HCT116 (cell line): ENCODE data around the gene FAT2. TPM values are rescaled to one million over a fixed set of nuclear protein-coding genes. Genes with fewer than 3 reads are reported as not detected.

Experiments
- ATAC-seq: fragments of 200-7000 bp; cut with Tn5 transposase; 2 replicates; pipeline ENCODE4 v1.9.1; 2020; ENCODE audit warnings: mild to moderate bottlenecking, moderate library complexity
- BruUV-seq: library from RNA; stranded (reverse); fragments of 400-500 nt; replicated peaks from 2 replicates; lab custom pipeline; 2021; lab: Mats Ljungman, UMichigan
- CTCF ChIA-PET: fragments of 300-600 bp; sonication (Branson Sonifier 250); formaldehyde crosslinking; loops from one replicate; lab custom pipeline; 2021; ENCODE audit warnings: antibody characterized with exemption; lab: Charles Lee
- POLR2A ChIA-PET: fragments of 300-600, 350-600 bp; sonication (Branson Sonifier 250); formaldehyde crosslinking; loops from one replicate; lab custom pipeline; 2021; ENCODE audit warnings: antibody characterized with exemption; lab: Charles Lee
- RAD21 ChIA-PET, 2 experiments: fragments of 300-600 bp; sonication (Branson Sonifier 250); formaldehyde crosslinking; loops; one replicate each; lab custom pipeline; 2023; ENCODE audit warnings: low total read pairs in 2 of 2; ENCODE audit not compliant: uncharacterized antibody in 2 of 2, unreplicated experiment in 2 of 2, low non-redundant PET in 1 of 2; lab: Charles Lee
- DNase-seq: peaks from one replicate; pipeline ENCODE4 v3.0.0-alpha.2; 2010; ENCODE audit warnings: low read depth, low spot score
- H2AFZ ChIP-seq: fragments of 200-600 bp; shearing (Covaris generic), sonication (generic); 2 replicates; pipeline ENCODE4 v1.6.1; 2017; ENCODE audit warnings: low read depth, mixed run types, mixed read lengths, antibody characterized with exemption, low read length; ENCODE audit not compliant: poor library complexity, severe bottlenecking
- H3K27ac ChIP-seq: 2 replicates; pipeline ENCODE4 v1.5.1; 2012; ENCODE audit warnings: low read depth, low read length
- H3K27me3 ChIP-seq: fragments of 200-600 bp; sonication (generic); 2 replicates; pipeline ENCODE4 v1.6.1; 2016; ENCODE audit warnings: mixed run types, low read length, mixed read lengths; ENCODE audit not compliant: insufficient read depth
- H3K36me3 ChIP-seq, 2 experiments: fragments of 200-500 bp in 1 of 2; fragments of 200-600 bp in 1 of 2; sonication (Bioruptor generic) in 1 of 2; sonication (generic) in 1 of 2; 2 replicates each; pipeline versions ENCODE4 v1.5.1 to v1.6.1; 2014 to 2016; ENCODE audit warnings: low read length in 2 of 2, inconsistent platforms in 1 of 2, mixed read lengths in 1 of 2, mixed run types in 1 of 2; ENCODE audit not compliant: insufficient read depth in 2 of 2, control insufficient read depth in 1 of 2
- H3K4me1 ChIP-seq, 2 experiments: fragments of 200-600 bp in 1 of 2; sonication (generic) in 1 of 2; 2 replicates each; pipeline versions ENCODE4 v1.5.1 to v1.6.1; 2012 to 2017; ENCODE audit warnings: low read length in 2 of 2, inconsistent platforms in 1 of 2, mild to moderate bottlenecking in 1 of 2, mixed read lengths in 1 of 2, mixed run types in 1 of 2, moderate library complexity in 1 of 2; ENCODE audit not compliant: insufficient read depth in 2 of 2, control insufficient read depth in 1 of 2
- H3K4me2 ChIP-seq: fragments of 200-600 bp; sonication (generic); 2 replicates; pipeline ENCODE4 v1.6.1; 2017; ENCODE audit warnings: mixed run types, low read length, mixed read lengths
- H3K4me3 ChIP-seq, 2 experiments: fragments of 200-600 bp in 1 of 2; sonication (generic) in 1 of 2; replicated peaks in 1 of 2; 2 replicates each; pipeline ENCODE4 v1.5.1; 2011 to 2016; ENCODE audit warnings: low read length in 2 of 2, control low read depth in 1 of 2, low read depth in 1 of 2, mild to moderate bottlenecking in 1 of 2, mixed read lengths in 1 of 2, mixed run types in 1 of 2
- H3K79me2 ChIP-seq: fragments of 200-600 bp; sonication (generic); 2 replicates; pipeline ENCODE4 v1.6.1; 2017; ENCODE audit warnings: mild to moderate bottlenecking, mixed run types, low read length, moderate library complexity, mixed read lengths; ENCODE audit not compliant: insufficient read depth
- H3K9ac ChIP-seq: fragments of 200-600 bp; sonication (generic); 2 replicates; pipeline ENCODE4 v1.6.1; 2016; ENCODE audit warnings: low read length, mixed read lengths
- H3K9me2 ChIP-seq: fragments of 200-600 bp; sonication (generic), shearing (Covaris generic); 2 replicates; pipeline ENCODE4 v1.6.1; 2017; ENCODE audit warnings: mixed run types, mild to moderate bottlenecking, moderate library complexity; ENCODE audit not compliant: insufficient read depth
- H3K9me3 ChIP-seq, 2 experiments: fragments of 200-500 bp in 1 of 2; fragments of 200-600 bp in 1 of 2; sonication (Bioruptor generic) in 1 of 2; sonication (generic) in 1 of 2; 2 replicates each; pipeline ENCODE4 v1.6.1; 2014 to 2017; ENCODE audit warnings: low read length in 2 of 2, mixed read lengths in 2 of 2, inconsistent platforms in 1 of 2, low read depth in 1 of 2, mild to moderate bottlenecking in 1 of 2, mixed run types in 1 of 2, moderate library complexity in 1 of 2; ENCODE audit not compliant: control insufficient read depth in 1 of 2, insufficient read depth in 1 of 2
- H4K20me1 ChIP-seq: fragments of 200-600 bp; sonication (generic), shearing (Covaris generic); 2 replicates; pipeline ENCODE4 v1.6.1; 2017; ENCODE audit warnings: mixed run types, mild to moderate bottlenecking, moderate library complexity; ENCODE audit not compliant: insufficient read depth
- CBX3 ChIP-seq: IDR thresholded peaks from 2 replicates; pipeline ENCODE4 v1.6.1; 2012; ENCODE audit warnings: low read depth
- CEBPB ChIP-seq: IDR thresholded peaks from 2 replicates; pipeline ENCODE4 v1.6.1; 2012; ENCODE audit warnings: low read depth
- ELF1 ChIP-seq: IDR thresholded peaks from 2 replicates; pipeline ENCODE4 v1.6.1; 2012; ENCODE audit warnings: low read depth, borderline replicate concordance
- EZH2 ChIP-seq: fragments of 200-600 bp; sonication (generic); IDR thresholded peaks from 2 replicates; pipeline ENCODE4 v1.6.1; 2017; ENCODE audit warnings: antibody characterized with exemption, mixed run types
- FOSL1 ChIP-seq: IDR thresholded peaks from 2 replicates; pipeline ENCODE4 v1.6.1; 2012; ENCODE audit warnings: low read depth
- POLR2A ChIP-seq: IDR thresholded peaks from 2 replicates; pipeline ENCODE4 v1.7.0; 2011; ENCODE audit warnings: borderline replicate concordance; ENCODE audit not compliant: insufficient read depth, insufficient read length; ENCODE audit errors: extremely low read depth
- POLR2AphosphoS5 ChIP-seq: IDR thresholded peaks from 2 replicates; pipeline ENCODE4 v1.6.1; 2011; ENCODE audit warnings: mild to moderate bottlenecking, low read depth, low read length, moderate library complexity
- RAD21 ChIP-seq: IDR thresholded peaks from 2 replicates; pipeline ENCODE4 v1.6.1; 2012; ENCODE audit warnings: low read depth, mild to moderate bottlenecking
- SP1 ChIP-seq: IDR thresholded peaks from 2 replicates; pipeline ENCODE4 v1.6.1; 2012; ENCODE audit warnings: low read depth
- YY1 ChIP-seq: IDR thresholded peaks from 2 replicates; pipeline ENCODE4 v1.6.1; 2011; ENCODE audit warnings: low read length, low read depth, moderate library complexity, mild to moderate bottlenecking; ENCODE audit not compliant: insufficient replicate concordance; ENCODE audit errors: extremely low read depth
- ZFX ChIP-seq: fragments of 450-650 bp; IDR thresholded peaks from 2 replicates; pipeline ENCODE4 v1.6.1; 2017
- intact Hi-C: fragments of 100-400 bp; cut with micrococcal nuclease; formaldehyde crosslinking; loops from 2 replicates; pipeline ENCODE4 v1.10.0; 2022
- total RNA-seq: library from RNA; stranded (reverse); gene quantifications from one replicate; pipeline ENCODE4 v1.2.1, GENCODE V29; 2021; ENCODE audit not compliant: unreplicated experiment
- TF ChIP-seq, protein P1 (sequence below): IDR thresholded peaks from 2 replicates; pipeline ENCODE4 v1.6.1; 2012; ENCODE audit warnings: low read depth
- TF ChIP-seq, protein P2 (sequence below), 3 experiments: fragments of 200-600 bp in 1 of 3; sonication (generic) in 1 of 3; IDR thresholded peaks in 2 of 3; conservative IDR thresholded peaks in 1 of 3; 2 replicates each; pipeline ENCODE4 v1.5.1; 2012 to 2017; ENCODE audit warnings: low read depth in 2 of 3, low read length in 2 of 3, antibody characterized with exemption in 1 of 3, borderline replicate concordance in 1 of 3, control low read depth in 1 of 3, mild to moderate bottlenecking in 1 of 3, mixed read lengths in 1 of 3, mixed run types in 1 of 3, moderate library complexity in 1 of 3; ENCODE audit not compliant: insufficient read depth in 1 of 3
- TF ChIP-seq, protein P3 (sequence below): IDR thresholded peaks from 2 replicates; pipeline ENCODE4 v1.6.1; 2012

The FAT2 gene
- total RNA-seq, 1 experiment from 2014 or later = 0.05 TPM

DNA sequence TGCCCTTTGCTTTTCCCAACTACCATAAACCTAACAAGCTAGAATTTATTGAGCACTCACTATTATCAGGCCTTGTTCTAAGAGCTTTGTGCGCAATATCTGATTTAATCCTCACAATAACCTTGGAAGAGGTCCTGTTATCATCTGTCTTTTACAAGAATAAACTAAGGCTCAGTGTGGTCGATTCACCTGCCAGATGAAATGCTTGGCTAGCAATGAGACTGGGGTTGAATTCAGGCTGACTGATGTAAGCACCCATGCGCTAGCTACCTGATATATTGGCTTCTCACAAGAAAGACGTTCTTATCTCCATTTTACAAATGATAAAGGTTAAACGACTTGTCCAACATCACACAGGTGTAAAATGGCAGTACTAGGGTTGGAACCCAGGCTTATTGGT lies 37.4 kb downstream of the FAT2 start:
- Histone ChIP-seq H4K20me1 (no peaks in the 10 kb centered on the region), H3K9me3 (no peaks in the 10 kb centered on the region), H3K4me2 (no peak overlapping the region), H3K79me2 (no peaks in the 10 kb centered on the region), H3K4me1 (no peaks in the 10 kb centered on the region), H3K36me3 (no peaks in the 10 kb centered on the region), H3K9ac (no peak overlapping the region), H3K9me2 (no peaks in the 10 kb centered on the region), H2AFZ (no peak overlapping the region), H3K4me3 (no peak overlapping the region), H3K27ac (no peak overlapping the region), H3K27me3 (no peaks in the 10 kb centered on the region)
- RAD21 ChIA-PET = no interaction called here
- DNase-seq (no peak), ATAC-seq (no peak)
- TF ChIP-seq EZH2 (no peak), SP1 (no peak), CEBPB (no peak), RAD21 (no peak), ZFX (no peak), YY1 (no peak), POLR2A (no peak), ELF1 (no peak), CBX3 (no peak), POLR2AphosphoS5 (no peak), FOSL1 (no peak)
- TF ChIP-seq, protein P1, sequence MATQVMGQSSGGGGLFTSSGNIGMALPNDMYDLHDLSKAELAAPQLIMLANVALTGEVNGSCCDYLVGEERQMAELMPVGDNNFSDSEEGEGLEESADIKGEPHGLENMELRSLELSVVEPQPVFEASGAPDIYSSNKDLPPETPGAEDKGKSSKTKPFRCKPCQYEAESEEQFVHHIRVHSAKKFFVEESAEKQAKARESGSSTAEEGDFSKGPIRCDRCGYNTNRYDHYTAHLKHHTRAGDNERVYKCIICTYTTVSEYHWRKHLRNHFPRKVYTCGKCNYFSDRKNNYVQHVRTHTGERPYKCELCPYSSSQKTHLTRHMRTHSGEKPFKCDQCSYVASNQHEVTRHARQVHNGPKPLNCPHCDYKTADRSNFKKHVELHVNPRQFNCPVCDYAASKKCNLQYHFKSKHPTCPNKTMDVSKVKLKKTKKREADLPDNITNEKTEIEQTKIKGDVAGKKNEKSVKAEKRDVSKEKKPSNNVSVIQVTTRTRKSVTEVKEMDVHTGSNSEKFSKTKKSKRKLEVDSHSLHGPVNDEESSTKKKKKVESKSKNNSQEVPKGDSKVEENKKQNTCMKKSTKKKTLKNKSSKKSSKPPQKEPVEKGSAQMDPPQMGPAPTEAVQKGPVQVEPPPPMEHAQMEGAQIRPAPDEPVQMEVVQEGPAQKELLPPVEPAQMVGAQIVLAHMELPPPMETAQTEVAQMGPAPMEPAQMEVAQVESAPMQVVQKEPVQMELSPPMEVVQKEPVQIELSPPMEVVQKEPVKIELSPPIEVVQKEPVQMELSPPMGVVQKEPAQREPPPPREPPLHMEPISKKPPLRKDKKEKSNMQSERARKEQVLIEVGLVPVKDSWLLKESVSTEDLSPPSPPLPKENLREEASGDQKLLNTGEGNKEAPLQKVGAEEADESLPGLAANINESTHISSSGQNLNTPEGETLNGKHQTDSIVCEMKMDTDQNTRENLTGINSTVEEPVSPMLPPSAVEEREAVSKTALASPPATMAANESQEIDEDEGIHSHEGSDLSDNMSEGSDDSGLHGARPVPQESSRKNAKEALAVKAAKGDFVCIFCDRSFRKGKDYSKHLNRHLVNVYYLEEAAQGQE = no peak
- TF ChIP-seq, protein P2, sequence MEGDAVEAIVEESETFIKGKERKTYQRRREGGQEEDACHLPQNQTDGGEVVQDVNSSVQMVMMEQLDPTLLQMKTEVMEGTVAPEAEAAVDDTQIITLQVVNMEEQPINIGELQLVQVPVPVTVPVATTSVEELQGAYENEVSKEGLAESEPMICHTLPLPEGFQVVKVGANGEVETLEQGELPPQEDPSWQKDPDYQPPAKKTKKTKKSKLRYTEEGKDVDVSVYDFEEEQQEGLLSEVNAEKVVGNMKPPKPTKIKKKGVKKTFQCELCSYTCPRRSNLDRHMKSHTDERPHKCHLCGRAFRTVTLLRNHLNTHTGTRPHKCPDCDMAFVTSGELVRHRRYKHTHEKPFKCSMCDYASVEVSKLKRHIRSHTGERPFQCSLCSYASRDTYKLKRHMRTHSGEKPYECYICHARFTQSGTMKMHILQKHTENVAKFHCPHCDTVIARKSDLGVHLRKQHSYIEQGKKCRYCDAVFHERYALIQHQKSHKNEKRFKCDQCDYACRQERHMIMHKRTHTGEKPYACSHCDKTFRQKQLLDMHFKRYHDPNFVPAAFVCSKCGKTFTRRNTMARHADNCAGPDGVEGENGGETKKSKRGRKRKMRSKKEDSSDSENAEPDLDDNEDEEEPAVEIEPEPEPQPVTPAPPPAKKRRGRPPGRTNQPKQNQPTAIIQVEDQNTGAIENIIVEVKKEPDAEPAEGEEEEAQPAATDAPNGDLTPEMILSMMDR (IDR thresholded peaks at IDR 0.05 in 2 of 3, conservative IDR thresholded peaks at IDR 0.05 in 1 of 3; ENCODE audit: borderline replicate concordance in 1 of 3, insufficient read depth in 1 of 3, low read depth in 2 of 3, low read length in 2 of 3) = no peak
- TF ChIP-seq, protein P3, sequence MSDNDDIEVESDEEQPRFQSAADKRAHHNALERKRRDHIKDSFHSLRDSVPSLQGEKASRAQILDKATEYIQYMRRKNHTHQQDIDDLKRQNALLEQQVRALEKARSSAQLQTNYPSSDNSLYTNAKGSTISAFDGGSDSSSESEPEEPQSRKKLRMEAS = no peak
- CTCF ChIA-PET = no interaction called here
- intact Hi-C loops = no loop called here
- no TSS peak for BruUV-seq
- POLR2A ChIA-PET = no interaction called here
